COR-L47 (cell line): Measurements from ENCODE around the gene INSRR.

ENCODE experiments used
- DNase-seq: peaks from one replicate; lab custom pipeline; 2025; lab: John Stamatoyannopoulos, UW

Gene INSRR

DNA sequence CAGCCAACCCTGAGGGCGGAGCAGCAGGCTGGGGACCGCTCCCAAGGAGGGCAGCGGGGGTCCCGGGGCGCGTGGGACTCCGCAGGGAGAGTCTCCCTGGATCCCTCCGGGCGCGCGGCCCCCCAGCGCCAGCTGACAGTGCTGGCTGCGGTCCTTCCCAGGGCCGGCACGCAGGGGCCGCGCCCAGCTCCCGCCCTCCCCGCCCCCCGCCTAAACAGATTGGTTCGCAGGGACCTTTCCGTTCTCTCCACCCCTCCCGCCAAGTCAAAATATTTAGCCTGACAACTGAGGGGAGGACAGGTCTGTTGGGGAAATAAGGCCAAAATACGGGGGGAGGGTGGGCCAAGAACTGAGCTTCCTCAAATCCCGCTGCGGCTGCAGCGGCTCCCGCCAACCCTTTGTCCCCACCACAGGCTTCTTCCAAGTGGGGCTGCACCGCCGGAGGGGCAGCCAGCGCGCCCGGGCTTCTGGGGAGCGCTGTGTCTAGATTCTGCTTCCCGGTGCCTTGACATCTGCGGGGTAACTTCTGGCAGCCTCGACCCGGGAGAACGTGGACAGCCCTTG lies at the start of gene INSRR:
TSS of gene INSRR (minus strand) at position 159 of the 564 bp plus-strand sequence. CDS start 496 bp downstream, outside the sequence.
- peak; percentile 47 for DNase-seq

DNA sequence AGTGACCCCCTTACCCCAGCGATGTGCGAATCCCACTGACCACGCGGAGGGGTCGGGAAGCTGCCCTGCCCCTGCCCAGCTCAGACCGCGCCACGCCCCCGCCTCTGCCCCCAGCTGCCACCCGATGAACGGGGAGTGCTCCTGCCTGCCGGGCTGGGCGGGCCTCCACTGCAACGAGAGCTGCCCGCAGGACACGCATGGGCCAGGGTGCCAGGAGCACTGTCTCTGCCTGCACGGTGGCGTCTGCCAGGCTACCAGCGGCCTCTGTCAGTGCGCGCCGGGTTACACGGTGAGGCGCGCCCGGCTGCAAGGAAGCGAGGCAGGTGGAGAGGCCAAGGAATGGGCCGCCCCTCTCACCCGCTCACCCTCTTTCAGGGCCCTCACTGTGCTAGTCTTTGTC lies 49.6 kb upstream of the INSRR start:
- DNase-seq: no peak

- no peak for DNase-seq
Measured at GRCh38 chr1:156906206-156906906, 47.4 kb upstream of the INSRR start.

GRCh38 chr1:156905651-156906050 lies 46.7 kb upstream of the INSRR start:
- DNase-seq: no peak

- DNase-seq: no peak
Measured at GRCh38 chr1:156905176-156905575, 46.3 kb upstream of the INSRR start.

DNA sequence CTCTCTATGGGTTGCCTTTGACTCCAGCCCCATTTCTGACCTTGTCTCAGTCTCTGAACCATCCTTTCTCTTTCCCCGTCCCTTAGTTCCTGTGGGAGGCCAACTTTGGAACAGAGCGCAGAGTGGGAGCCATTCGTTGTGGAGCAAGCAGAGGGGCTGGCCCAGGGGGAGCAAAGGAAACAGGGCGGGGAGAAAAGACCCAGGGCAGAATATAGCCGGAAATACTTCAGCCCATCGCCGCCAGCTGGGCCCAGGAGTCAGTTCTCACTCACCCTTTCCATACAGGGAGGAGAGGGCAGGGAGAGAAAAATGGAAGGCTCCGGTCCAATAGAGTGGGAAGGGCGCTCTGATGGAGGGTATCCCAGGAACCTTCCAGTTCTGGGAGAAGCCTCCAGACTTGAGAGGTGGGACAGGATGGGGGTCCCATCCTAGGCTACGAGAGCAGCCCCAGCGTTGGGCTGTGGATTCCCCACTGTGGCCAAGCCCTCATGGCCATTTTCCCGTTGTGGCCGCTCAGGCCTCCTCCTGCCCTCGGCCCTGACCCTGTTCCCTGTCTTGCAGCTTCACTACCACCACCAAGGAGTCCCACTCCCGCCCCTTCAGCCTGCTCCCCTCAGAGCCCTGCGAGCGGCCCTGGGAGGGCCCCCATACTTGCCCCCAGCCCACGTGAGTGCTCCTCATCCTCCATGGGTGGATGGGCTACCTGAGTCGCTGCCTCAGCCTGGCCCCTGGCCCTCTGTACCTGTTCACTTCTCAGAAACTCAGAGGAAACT lies 45.5 kb upstream of the INSRR start:
- DNase-seq: no peak

GRCh38 chr1:156903328-156904091 lies 44.6 kb upstream of the INSRR start:
- no peak for DNase-seq

- DNase-seq: no peak
Measured at GRCh38 chr1:156901966-156902915, 43.3 kb upstream of the INSRR start.

- DNase-seq: no peak
Measured at GRCh38 chr1:156901590-156901900, 42.6 kb upstream of the INSRR start.

GRCh38 chr1:156900896-156901589 lies 42.1 kb upstream of the INSRR start:
- DNase-seq: no peak

GRCh38 chr1:156899956-156900718 lies 41.2 kb upstream of the INSRR start:
- DNase-seq: no peak

- no peak for DNase-seq
Measured at GRCh38 chr1:156898971-156899664, 40.2 kb upstream of the INSRR start.

GRCh38 chr1:156898161-156898566 lies 39.2 kb upstream of the INSRR start:
- no peak for DNase-seq

- no peak for DNase-seq
Measured at GRCh38 chr1:156897078-156897825, 38.3 kb upstream of the INSRR start.

- no peak for DNase-seq
Measured at GRCh38 chr1:156896490-156897033, 37.6 kb upstream of the INSRR start.

DNA sequence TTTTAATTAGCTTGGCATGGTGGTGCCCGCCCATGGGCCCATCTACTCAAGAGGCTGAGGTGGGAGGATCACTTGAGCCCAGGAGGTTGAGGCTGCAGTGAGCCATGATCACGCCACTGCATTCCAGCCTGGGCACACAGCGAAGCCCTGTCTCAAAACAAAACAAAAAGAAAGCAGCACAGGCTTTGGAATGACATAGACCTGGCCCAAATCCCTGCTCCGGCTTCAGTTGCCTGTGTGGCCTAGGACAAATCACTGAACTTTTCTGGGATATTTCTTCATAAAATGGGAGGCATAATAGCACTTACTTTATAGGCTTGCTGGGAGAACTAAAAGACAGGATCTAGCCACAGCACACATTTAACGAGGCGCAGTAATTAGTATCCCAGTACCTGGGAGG lies 37.0 kb upstream of the INSRR start:
- DNase-seq: no peak

GRCh38 chr1:156895455-156895812 lies 36.5 kb upstream of the INSRR start:
- DNase-seq: no peak

GRCh38 chr1:156894711-156895454 lies 36.0 kb upstream of the INSRR start:
- no peak for DNase-seq
